DMS 273 (cell line): ENCODE measurements around the gene RAP1GAP2.
"Not testable (repeated sequence)": the region's sequence is repeated elsewhere in the genome, so short reads cannot be mapped to it uniquely, and the experiment has no call there.

ENCODE experiments used
- DNase-seq: peaks from one replicate; lab custom pipeline; 2025; ENCODE audit not compliant: unreplicated experiment; lab: John Stamatoyannopoulos, UW

The RAP1GAP2 gene

GRCh38 chr17:2796164-2797125 is at the start of gene RAP1GAP2:
TSS of gene RAP1GAP2 (plus strand) at chr17:2796438. CDS start at chr17:2796528, 90 bp downstream.
- DNase-seq, result no peak

DNA sequence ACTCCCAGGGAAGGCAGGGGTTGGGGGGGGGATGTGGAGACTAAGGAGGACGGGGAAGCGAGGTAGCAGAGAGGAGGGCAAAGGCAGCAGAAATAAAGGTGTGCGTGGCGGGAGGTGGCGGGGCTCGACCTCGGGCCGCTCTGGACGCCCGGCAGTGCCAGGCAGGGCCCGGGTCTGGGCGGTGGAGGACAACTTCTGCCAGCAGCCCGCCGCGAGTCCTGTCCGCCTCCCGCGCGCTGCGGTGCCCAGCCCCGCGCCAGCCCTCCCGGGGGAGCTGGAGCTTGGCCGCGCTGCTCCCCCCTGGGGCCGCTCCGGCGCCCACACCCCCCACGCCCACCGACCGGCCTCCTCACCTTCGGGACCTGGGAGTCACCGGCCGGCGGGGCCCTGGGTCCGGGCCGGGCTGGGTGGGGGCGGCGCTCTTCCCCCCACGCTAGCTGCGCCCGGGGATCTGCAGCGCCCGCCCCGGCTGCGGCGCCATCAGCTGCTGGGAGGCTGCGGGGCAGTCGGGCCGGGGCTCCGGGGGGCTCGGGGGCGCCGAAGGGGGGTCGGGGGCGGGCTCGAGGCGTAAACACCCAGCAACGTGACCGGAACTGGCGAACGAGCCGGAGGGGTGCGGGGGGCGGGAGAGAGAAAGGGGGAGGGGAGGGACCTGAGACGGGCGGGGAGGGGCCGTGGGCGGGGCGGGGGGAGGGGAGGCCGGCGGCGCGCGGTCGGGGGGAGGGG is 47.0 kb upstream of the RAP1GAP2 start, which contains the start of gene CCDC92B:
TSS of gene CCDC92B (minus strand) at position 595 of the 726 bp plus-strand sequence. CDS start 14,507 bp downstream, outside the sequence.
- no peak for DNase-seq

DNA sequence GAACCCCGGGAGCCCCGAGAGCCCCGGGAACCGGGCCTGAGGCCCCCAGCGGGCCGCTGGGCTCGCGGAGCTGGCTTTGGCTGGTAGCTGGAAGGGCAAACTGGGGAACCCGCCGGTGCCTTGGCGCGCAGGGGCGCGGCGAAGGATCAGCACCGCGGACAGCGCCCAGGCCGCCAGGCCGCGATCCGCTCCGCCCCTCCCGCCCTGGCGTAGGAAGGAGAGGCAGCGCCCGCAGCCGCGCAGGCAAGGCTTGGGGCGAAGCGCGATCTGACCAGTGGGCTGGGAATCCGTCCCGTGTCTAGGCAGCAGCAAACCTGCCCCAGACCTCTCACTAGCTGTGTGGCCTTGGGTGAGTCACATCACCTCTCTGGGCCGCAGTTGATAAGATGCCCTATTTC is 46.5 kb upstream of the RAP1GAP2 start:
- peak; percentile 84 for DNase-seq

DNA sequence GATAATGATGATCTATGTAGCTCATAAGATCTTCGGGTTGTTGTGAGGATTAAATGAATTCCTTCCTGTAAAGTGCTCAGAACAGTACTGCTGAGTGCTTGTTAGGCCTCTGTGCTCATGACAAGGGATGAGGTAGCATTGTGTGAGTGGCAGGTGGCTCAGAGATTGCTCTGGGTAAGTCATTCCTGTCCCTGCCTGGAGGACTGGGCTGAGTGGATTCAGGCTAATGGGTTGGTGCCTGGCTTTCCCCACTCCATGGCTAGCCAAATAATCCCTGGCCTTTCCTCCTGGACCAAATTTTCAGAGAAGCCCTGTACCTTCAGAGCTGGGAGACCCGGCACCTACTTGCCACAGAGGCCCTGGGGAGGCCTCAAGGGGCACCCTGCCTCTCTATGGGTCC is 45.5 kb upstream of the RAP1GAP2 start:
- no peak for DNase-seq

- no peak for DNase-seq
Measured at GRCh38 chr17:2751491-2751890, 44.7 kb upstream of the RAP1GAP2 start.

- peak; percentile 18 for DNase-seq
Measured at GRCh38 chr17:2755891-2756724, 40.1 kb upstream of the RAP1GAP2 start.

DNA sequence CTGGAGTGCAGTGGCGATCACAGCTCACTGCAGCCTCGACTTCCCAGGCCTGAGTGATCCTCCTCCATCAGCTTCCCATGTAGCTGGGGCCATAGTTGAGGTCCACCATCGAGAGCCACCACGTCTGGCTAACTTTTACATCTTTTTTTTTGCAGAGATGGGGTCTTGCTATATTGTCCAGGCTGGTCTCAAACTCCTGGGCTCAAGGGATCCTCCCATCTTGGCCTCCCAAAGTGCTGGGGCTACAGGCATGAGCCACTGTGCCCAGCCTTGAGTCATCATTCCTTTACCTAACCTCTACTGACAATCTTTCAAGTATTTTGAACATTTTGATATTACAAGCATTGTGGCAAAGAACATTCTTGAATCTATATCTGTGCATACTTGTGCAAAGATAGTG is 37.4 kb upstream of the RAP1GAP2 start:
- no peak for DNase-seq

- no peak for DNase-seq
Measured at GRCh38 chr17:2770129-2770528, 26.1 kb upstream of the RAP1GAP2 start.

DNA sequence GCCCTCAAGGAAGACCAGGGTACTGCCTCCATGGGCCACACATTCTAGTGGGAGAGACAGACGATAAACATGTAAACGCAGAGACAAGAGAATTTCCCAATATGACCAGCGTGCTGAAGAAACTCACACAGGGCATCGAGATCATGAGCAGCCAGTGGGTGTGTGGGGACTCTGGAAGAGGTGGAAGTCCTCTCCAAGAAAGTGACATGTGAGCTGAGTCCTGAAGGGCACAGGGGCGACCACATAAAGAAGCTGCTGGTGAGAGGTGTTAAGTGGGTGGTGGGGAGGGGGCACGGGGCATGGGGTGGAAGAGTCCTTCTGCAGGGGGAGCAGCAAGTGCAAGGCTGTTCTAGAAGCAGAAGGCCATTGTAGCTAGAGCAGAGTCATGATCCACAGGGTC is 21.0 kb upstream of the RAP1GAP2 start:
- no peak for DNase-seq

DNA sequence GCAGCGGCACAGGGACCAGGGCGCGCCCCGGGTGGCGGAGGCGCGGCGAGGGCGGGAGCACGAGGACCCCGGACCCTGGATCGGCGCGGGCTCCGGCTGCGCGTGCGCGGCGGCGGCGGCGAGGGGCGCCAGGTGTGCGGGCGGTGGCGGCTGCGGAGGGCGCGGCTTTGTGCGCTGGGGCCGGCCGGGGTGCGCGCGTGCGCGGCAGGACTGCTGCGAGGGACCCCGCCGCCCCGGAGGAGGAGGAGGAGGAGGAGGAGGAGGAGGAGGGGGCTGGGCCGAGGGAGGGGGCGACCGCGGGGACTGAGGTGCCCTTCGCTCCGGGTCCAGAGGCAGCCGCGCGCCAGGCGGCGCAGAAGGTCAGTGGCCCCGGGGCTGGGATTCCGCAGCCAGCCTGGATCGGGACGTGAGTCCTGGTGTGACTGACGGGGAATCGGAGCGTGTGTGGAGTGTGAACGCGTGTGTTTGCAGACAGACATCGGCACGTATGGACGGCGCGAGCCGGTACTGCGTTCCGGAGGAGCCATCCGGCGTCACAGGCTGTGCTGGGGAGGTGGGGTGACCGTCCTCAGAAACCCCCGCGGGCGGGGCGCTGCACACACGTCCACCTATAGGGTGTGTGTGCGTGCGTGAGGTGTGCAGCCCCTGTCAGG is 19.5 kb upstream of the RAP1GAP2 start:
- peak; percentile 50 for DNase-seq

- DNase-seq, result peak; percentile 30
Measured at GRCh38 chr17:2777242-2777867, 18.9 kb upstream of the RAP1GAP2 start.

- no peak for DNase-seq
Measured at GRCh38 chr17:2778489-2778888, 17.7 kb upstream of the RAP1GAP2 start.

GRCh38 chr17:2779545-2779944 is 16.7 kb upstream of the RAP1GAP2 start:
- DNase-seq, result no peak

GRCh38 chr17:2780256-2780655 is 16.0 kb upstream of the RAP1GAP2 start:
- DNase-seq, result no peak

DNA sequence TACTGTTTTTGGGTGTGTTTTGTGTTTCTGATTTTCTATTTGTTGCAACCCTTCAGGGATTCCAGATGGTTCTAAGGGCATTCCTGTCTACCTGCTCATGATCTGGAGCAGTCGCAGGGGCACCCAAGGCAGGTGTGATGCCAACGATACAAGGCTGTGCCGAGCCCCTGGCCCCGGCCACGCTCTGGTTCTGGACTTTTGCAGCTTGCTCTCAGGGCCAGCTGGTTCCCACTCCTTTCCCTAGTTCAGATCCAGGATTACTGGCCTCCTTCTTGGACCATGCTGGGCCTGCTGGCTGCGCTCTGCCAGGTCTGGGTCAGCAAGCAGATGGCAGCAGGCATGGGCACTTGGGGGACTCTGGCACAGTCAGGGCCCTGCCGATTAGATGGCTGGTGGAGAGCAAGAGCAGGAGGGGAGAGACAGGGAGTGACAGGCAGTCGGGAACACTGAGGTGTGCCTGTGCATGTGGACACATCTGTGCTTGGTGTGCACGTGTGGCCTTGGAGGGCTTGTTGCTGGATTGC is 15.2 kb upstream of the RAP1GAP2 start:
- DNase-seq, result no peak

DNA sequence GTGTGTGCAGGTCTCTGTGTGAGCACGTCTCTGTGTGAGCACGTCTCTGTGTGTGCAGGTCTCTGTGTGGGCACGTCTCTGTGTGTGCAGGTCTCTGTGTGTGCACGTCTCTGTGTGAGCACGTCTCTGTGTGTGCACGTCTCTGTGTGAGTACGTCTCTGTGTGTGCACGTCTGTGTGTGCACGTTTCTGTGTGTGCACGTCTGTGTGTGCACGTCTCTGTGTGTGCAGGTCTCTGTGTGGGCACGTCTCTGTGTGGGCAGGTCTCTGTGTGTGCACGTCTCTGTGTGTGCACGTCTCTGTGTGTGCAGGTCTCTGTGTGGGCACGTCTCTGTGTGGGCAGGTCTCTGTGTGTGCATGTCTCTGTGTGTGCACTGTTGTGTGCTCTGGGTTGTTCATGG is 14.6 kb upstream of the RAP1GAP2 start:
- DNase-seq, result not testable (repeated sequence)

- DNase-seq, result no peak
Measured at GRCh38 chr17:2782055-2782454, 14.2 kb upstream of the RAP1GAP2 start.

DNA sequence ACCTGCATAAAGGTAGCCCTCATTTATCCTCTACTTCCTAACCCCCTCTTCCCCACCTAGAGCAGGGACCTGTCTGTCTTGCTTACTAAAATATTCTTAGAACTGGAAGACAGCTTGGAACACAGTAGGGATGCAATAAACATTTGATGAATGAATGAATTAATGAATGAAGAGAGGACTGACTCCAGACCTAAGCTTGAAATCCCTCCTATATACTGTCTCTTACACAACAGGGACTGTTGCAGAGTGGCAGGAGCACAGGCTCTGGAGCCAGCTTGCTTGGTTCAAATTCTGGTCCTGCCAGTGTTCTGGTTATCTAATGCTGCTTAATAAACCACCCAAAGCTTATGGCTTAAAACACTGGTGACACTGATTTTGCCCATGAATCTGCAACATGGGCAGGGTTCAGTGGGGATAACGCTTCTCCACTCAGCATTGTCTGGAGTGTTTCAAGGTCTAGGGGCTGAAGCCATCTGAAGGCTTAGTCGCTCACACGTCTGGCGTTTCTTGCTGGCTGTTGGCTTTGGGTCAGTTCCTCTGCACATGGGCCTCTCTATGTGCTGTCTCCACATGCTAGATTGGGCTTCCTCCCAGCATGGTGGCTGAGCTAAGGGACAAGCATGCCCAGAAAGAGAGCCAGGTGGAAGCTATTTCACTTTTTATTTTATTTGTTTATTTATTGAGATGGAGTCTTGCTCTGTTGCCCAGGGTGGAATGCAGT is 12.8 kb upstream of the RAP1GAP2 start:
- DNase-seq, result no peak

- no peak for DNase-seq
Measured at GRCh38 chr17:2784864-2785263, 11.4 kb upstream of the RAP1GAP2 start.
